KMS-11 (cell line): ENCODE results near the gene CALML5.

Experiments used
- H2AFZ ChIP-seq: fragments of 200-600 bp; sonication (generic); 2 replicates; pipeline ENCODE4 v1.6.1; 2016; ENCODE audit warnings: antibody characterized with exemption, mixed run types, low read depth
- H3K27ac ChIP-seq: fragments of 200-600 bp; sonication (generic); 2 replicates; pipeline ENCODE4 v1.6.1; 2016; ENCODE audit warnings: mild to moderate bottlenecking, mixed run types
- H3K27me3 ChIP-seq: fragments of 200-600 bp; sonication (generic); 2 replicates; pipeline ENCODE4 v1.6.1; 2017; ENCODE audit warnings: mild to moderate bottlenecking, low read depth, mixed run types, moderate library complexity; ENCODE audit not compliant: insufficient read depth
- H3K36me3 ChIP-seq: fragments of 200-600 bp; sonication (generic); 2 replicates; pipeline ENCODE4 v1.6.1; 2017; ENCODE audit warnings: mild to moderate bottlenecking, mixed run types; ENCODE audit not compliant: insufficient read depth
- H3K4me1 ChIP-seq: fragments of 200-600 bp; sonication (generic); 2 replicates; pipeline ENCODE4 v1.6.1; 2016; ENCODE audit warnings: mild to moderate bottlenecking, low read depth, mixed run types; ENCODE audit not compliant: poor library complexity, severe bottlenecking
- H3K4me2 ChIP-seq: fragments of 200-600 bp; sonication (generic); 2 replicates; pipeline ENCODE4 v1.7.0; 2016; ENCODE audit warnings: mild to moderate bottlenecking, mixed run types
- H3K4me3 ChIP-seq: fragments of 200-600 bp; sonication (generic); IDR thresholded peaks from 2 replicates; pipeline ENCODE4 v1.6.1; 2017; ENCODE audit warnings: low read depth, low read length, mixed read lengths; ENCODE audit not compliant: insufficient read depth
- H3K79me2 ChIP-seq: fragments of 200-600 bp; sonication (generic); 2 replicates; pipeline ENCODE4 v1.6.1; 2016; ENCODE audit warnings: low read depth, mixed run types; ENCODE audit not compliant: insufficient read depth
- H3K9ac ChIP-seq: fragments of 200-600 bp; sonication (generic); 2 replicates; pipeline ENCODE4 v1.6.1; 2016; ENCODE audit warnings: mild to moderate bottlenecking, mixed run types
- H4K20me1 ChIP-seq: fragments of 200-600 bp; sonication (generic); 2 replicates; pipeline ENCODE4 v1.6.1; 2016; ENCODE audit warnings: mild to moderate bottlenecking, mixed run types; ENCODE audit not compliant: insufficient read depth
- CTCF ChIP-seq: fragments of 200-600 bp; sonication (generic); conservative IDR thresholded peaks from 2 replicates; pipeline ENCODE4 v1.6.1; 2017; ENCODE audit warnings: low read depth, mild to moderate bottlenecking, antibody characterized with exemption, low read length, moderate library complexity, mixed read lengths

The CALML5 gene

GRCh38 chr10:5538892-5539651 is 39.7 kb upstream of the CALML5 start:
- no peaks in the 10 kb centered on the region for H3K36me3 ChIP-seq
- no peaks in the 10 kb centered on the region for H3K79me2 ChIP-seq
- H3K27me3 ChIP-seq, result no peaks in the 10 kb centered on the region
- no peak overlapping the region for H3K27ac ChIP-seq
- no peak overlapping the region for H3K4me3 ChIP-seq
- no peaks in the 10 kb centered on the region for H4K20me1 ChIP-seq
- TF ChIP-seq CTCF, result no peak
- H3K9ac ChIP-seq, result no peak overlapping the region
- no peak overlapping the region for H2AFZ ChIP-seq
- no peaks in the 10 kb centered on the region for H3K4me1 ChIP-seq
- H3K4me2 ChIP-seq, result no peak overlapping the region

- no peak overlapping the region for H3K9ac ChIP-seq
- H3K4me2 ChIP-seq, result no peak overlapping the region
Measured at GRCh38 chr10:5538446-5538845, 39.1 kb upstream of the CALML5 start.

GRCh38 chr10:5537684-5538083 is 38.3 kb upstream of the CALML5 start:
- H3K79me2 ChIP-seq, result no peaks in the 10 kb centered on the region
- TF ChIP-seq CTCF, result no peak
- no peaks in the 10 kb centered on the region for H3K4me1 ChIP-seq
- H3K27ac ChIP-seq, result no peak overlapping the region
- no peaks in the 10 kb centered on the region for H3K36me3 ChIP-seq
- H2AFZ ChIP-seq, result no peak overlapping the region
- no peaks in the 10 kb centered on the region for H4K20me1 ChIP-seq
- H3K27me3 ChIP-seq, result no peaks in the 10 kb centered on the region
- no peak overlapping the region for H3K4me2 ChIP-seq
- no peak overlapping the region for H3K9ac ChIP-seq
- H3K4me3 ChIP-seq, result no peak overlapping the region

More at GRCh38 chr10:5538446-5538845, 39.1 kb upstream of the CALML5 start:
- no peaks in the 10 kb centered on the region for H3K4me1 ChIP-seq
- H3K36me3 ChIP-seq, result no peaks in the 10 kb centered on the region
- no peaks in the 10 kb centered on the region for H3K79me2 ChIP-seq
- H3K27me3 ChIP-seq, result no peaks in the 10 kb centered on the region
- no peak for TF ChIP-seq CTCF
- no peak overlapping the region for H3K27ac ChIP-seq
- H2AFZ ChIP-seq, result no peak overlapping the region
- no peaks in the 10 kb centered on the region for H4K20me1 ChIP-seq
- no peak overlapping the region for H3K4me3 ChIP-seq

GRCh38 chr10:5536486-5537081 is 37.2 kb upstream of the CALML5 start:
- Histone ChIP-seq H3K79me2 (no peaks in the 10 kb centered on the region), H3K9ac (no peak overlapping the region), H3K4me1 (no peaks in the 10 kb centered on the region), H3K4me2 (no peak overlapping the region), H3K36me3 (no peaks in the 10 kb centered on the region), H3K27me3 (no peaks in the 10 kb centered on the region), H3K27ac (no peak overlapping the region), H4K20me1 (no peaks in the 10 kb centered on the region), H3K4me3 (no peak overlapping the region), H2AFZ (no peak overlapping the region)
- no peak for TF ChIP-seq CTCF
